GM12878 (cell line): Measurements from ENCODE around the gene BMF. TPM values are rescaled to one million over a fixed set of nuclear protein-coding genes. Genes with fewer than 3 reads are reported as not detected.

ENCODE experiments used
- BACH1 ChIP-seq: fragments of 450-650 bp; IDR thresholded peaks from 2 replicates; pipeline ENCODE4 v1.6.1; 2017; ENCODE audit warnings: mild to moderate bottlenecking, borderline replicate concordance
- BCL11A ChIP-seq: IDR thresholded peaks from 2 replicates; pipeline ENCODE4 v1.6.1; 2011; ENCODE audit warnings: low read depth, low read length
- BCL3 ChIP-seq: IDR thresholded peaks from 2 replicates; pipeline ENCODE4 v1.6.1; 2011; ENCODE audit warnings: borderline replicate concordance, low read depth, mild to moderate bottlenecking, moderate library complexity, low read length; ENCODE audit not compliant: insufficient read depth, poor library complexity, severe bottlenecking
- CBX5 ChIP-seq: sonication (generic); IDR thresholded peaks from 2 replicates; pipeline ENCODE4 v1.6.1; 2016; ENCODE audit warnings: low read depth, moderate library complexity, mild to moderate bottlenecking, inconsistent platforms
- CHD1 ChIP-seq: IDR thresholded peaks from 2 replicates; pipeline ENCODE4 v1.6.1; 2012; ENCODE audit warnings: low read depth, low read length, improper control_type of control experiment
- CREB1 ChIP-seq: IDR thresholded peaks from 2 replicates; pipeline ENCODE4 v1.6.1; 2012; ENCODE audit warnings: low read depth, mild to moderate bottlenecking, inconsistent platforms
- E4F1 ChIP-seq: fragments of 450-650 bp; IDR thresholded peaks from 2 replicates; pipeline ENCODE4 v1.6.1; 2018; ENCODE audit warnings: borderline replicate concordance, mild to moderate bottlenecking; ENCODE audit not compliant: partially characterized antibody
- IKZF1 ChIP-seq: fragments of 450-650 bp; conservative IDR thresholded peaks from 2 replicates; pipeline ENCODE4 v1.6.1; 2017; ENCODE audit warnings: antibody characterized with exemption, mild to moderate bottlenecking
- JUND ChIP-seq: IDR thresholded peaks from 2 replicates; pipeline ENCODE4 v1.6.1; 2012; ENCODE audit warnings: low read depth, mild to moderate bottlenecking, low read length, improper control_type of control experiment, moderate library complexity
- KAT2A ChIP-seq: conservative IDR thresholded peaks from 2 replicates; pipeline ENCODE4 v1.6.1; 2011; ENCODE audit warnings: low read depth, low read length; ENCODE audit not compliant: control insufficient read depth
- MEF2B ChIP-seq: fragments of 450-650 bp; IDR thresholded peaks from 2 replicates; pipeline ENCODE4 v1.6.1; 2018; ENCODE audit warnings: mild to moderate bottlenecking, moderate library complexity; ENCODE audit not compliant: partially characterized antibody, poor library complexity, severe bottlenecking
- NBN ChIP-seq: fragments of 450-650 bp; IDR thresholded peaks from 2 replicates; pipeline ENCODE4 v1.6.1; 2016
- NFYA ChIP-seq: IDR thresholded peaks from 2 replicates; pipeline ENCODE4 v1.6.1; 2011; ENCODE audit warnings: low read depth, mild to moderate bottlenecking, low read length, improper control_type of control experiment, borderline replicate concordance
- POLR2AphosphoS5 ChIP-seq: IDR thresholded peaks from 2 replicates; pipeline ENCODE4 v1.6.1; 2011; ENCODE audit warnings: mild to moderate bottlenecking, low read length, inconsistent platforms
- RAD21 ChIP-seq: IDR thresholded peaks from 2 replicates; pipeline ENCODE4 v1.6.1; 2011; ENCODE audit warnings: mild to moderate bottlenecking, low read depth, low read length, moderate library complexity; ENCODE audit not compliant: insufficient read depth
- RBBP5 ChIP-seq: fragments of 200-600 bp; sonication (generic); conservative IDR thresholded peaks from 2 replicates; pipeline ENCODE4 v1.6.1; 2016
- RELA ChIP-seq: fragments of 450-650 bp; IDR thresholded peaks from 2 replicates; pipeline ENCODE4 v1.8.0; 2014; ENCODE audit warnings: borderline replicate concordance; ENCODE audit not compliant: partially characterized antibody
- RUNX3 ChIP-seq: IDR thresholded peaks from 2 replicates; pipeline ENCODE4 v1.6.1; 2012; ENCODE audit warnings: low read length, inconsistent platforms
- SREBF1 ChIP-seq: IDR thresholded peaks from 2 replicates; pipeline ENCODE4 v1.6.1; 2012; ENCODE audit warnings: mild to moderate bottlenecking, low read length
- STAT3 ChIP-seq: IDR thresholded peaks from 2 replicates; pipeline ENCODE4 v1.6.1; 2011; ENCODE audit warnings: low read depth, low read length, improper control_type of control experiment
- SUPT20H ChIP-seq: IDR thresholded peaks from 2 replicates; pipeline ENCODE4 v1.6.1; 2011; ENCODE audit warnings: low read depth, mild to moderate bottlenecking, low read length, moderate library complexity, borderline replicate concordance; ENCODE audit not compliant: control insufficient read depth
- ZNF207 ChIP-seq: fragments of 450-650 bp; IDR thresholded peaks from 2 replicates; pipeline ENCODE4 v1.6.1; 2014; ENCODE audit warnings: antibody characterized with exemption, mild to moderate bottlenecking, borderline replicate concordance
- ZNF274 ChIP-seq: IDR thresholded peaks from one replicate; pipeline ENCODE4 v1.8.0; 2011; ENCODE audit not compliant: insufficient read length, insufficient read depth
- polyA plus RNA-seq, 11 experiments: library from polyadenylated mRNA; depleted of rRNA in 4 of 11; unstranded in 6 of 11; stranded (reverse) in 5 of 11; fragments of >200 nt; fragmentation: Nextera tagmentation in 4 of 11; fragmentation: Illumina TruSeq in 1 of 11; extraction: Ambion mirVana in 4 of 11; extraction: Trizol in 1 of 11; gene quantifications; 1 replicate in 1 of 11; 2 replicates in 10 of 11; pipeline versions ENCODE4 v1.2.1 to v1.2.3, GENCODE V29; 2011 to 2016; ENCODE audit warnings: inconsistent platforms in 2 of 11, missing spikeins in 2 of 11, low read depth in 1 of 11
- total RNA-seq, 4 experiments: library from RNA; depleted of rRNA in 3 of 4; stranded (reverse); fragments of >200 nt in 3 of 4; fragmentation: Illumina TruSeq in 1 of 4; extraction: Trizol in 1 of 4; gene quantifications; 2 replicates each; pipeline versions ENCODE4 v1.2.1 to v1.2.3, GENCODE V29; 2013 to 2021
- TF ChIP-seq, protein P1 (sequence below): IDR thresholded peaks from 2 replicates; pipeline ENCODE4 v1.6.1; 2011; ENCODE audit warnings: mild to moderate bottlenecking, low read depth, low read length, moderate library complexity; ENCODE audit not compliant: insufficient replicate concordance
- TF ChIP-seq, protein P2 (sequence below): fragments of 150-350 bp; IDR thresholded peaks from 2 replicates; pipeline ENCODE4 v1.6.1; 2014; ENCODE audit warnings: mild to moderate bottlenecking, low read depth, low read length

BMF gene
- total and polyA plus RNA-seq, 10 of the 15 experiments (the other 5 are each of a cell fraction or from before 2014, with no cell fraction given), result 0.82 to 34.9 (median 16.9) TPM

- TF ChIP-seq E4F1, result no peak
- TF ChIP-seq SREBF1, result no peak
- TF ChIP-seq BACH1, result no peak
- TF ChIP-seq RAD21, result no peak
- no peak for TF ChIP-seq RELA
- TF ChIP-seq, protein P1, sequence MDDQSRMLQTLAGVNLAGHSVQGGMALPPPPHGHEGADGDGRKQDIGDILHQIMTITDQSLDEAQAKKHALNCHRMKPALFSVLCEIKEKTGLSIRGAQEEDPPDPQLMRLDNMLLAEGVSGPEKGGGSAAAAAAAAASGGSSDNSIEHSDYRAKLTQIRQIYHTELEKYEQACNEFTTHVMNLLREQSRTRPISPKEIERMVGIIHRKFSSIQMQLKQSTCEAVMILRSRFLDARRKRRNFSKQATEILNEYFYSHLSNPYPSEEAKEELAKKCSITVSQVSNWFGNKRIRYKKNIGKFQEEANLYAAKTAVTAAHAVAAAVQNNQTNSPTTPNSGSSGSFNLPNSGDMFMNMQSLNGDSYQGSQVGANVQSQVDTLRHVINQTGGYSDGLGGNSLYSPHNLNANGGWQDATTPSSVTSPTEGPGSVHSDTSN, result no peak
- TF ChIP-seq JUND, result no peak
- TF ChIP-seq KAT2A, result no peak
- TF ChIP-seq NFYA, result no peak
- 0 out of 2 replicates have a peak, but pooled peaks have one; percentile 18 for TF ChIP-seq BCL11A
- TF ChIP-seq SUPT20H, result no peak
- TF ChIP-seq, protein P2, sequence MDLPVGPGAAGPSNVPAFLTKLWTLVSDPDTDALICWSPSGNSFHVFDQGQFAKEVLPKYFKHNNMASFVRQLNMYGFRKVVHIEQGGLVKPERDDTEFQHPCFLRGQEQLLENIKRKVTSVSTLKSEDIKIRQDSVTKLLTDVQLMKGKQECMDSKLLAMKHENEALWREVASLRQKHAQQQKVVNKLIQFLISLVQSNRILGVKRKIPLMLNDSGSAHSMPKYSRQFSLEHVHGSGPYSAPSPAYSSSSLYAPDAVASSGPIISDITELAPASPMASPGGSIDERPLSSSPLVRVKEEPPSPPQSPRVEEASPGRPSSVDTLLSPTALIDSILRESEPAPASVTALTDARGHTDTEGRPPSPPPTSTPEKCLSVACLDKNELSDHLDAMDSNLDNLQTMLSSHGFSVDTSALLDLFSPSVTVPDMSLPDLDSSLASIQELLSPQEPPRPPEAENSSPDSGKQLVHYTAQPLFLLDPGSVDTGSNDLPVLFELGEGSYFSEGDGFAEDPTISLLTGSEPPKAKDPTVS, result no peak
- TF ChIP-seq MEF2B, result no peak
- no peak for TF ChIP-seq ZNF274
- no peak for TF ChIP-seq CREB1
- TF ChIP-seq POLR2AphosphoS5, result peak; percentile 96
- no peak for TF ChIP-seq STAT3
- TF ChIP-seq CBX5, result no peak
- peak; percentile 50 for TF ChIP-seq NBN
- TF ChIP-seq RBBP5, result no peak
- TF ChIP-seq RUNX3, result no peak
- no peak; the same call in 1 of the 2 replicates for TF ChIP-seq ZNF207
- peak; percentile 50; the same call in 1 of the 2 replicates for TF ChIP-seq IKZF1
- no peak for TF ChIP-seq BCL3
- TF ChIP-seq CHD1, result no peak
Measured at GRCh38 chr15:40038638-40039543, 69.8 kb downstream of the BMF start, which contains the start of gene SRP14 (continued).
